HG03575 (cell line): ENCODE measurements around the gene COMMD9.

Experiments
- ATAC-seq: cut with Tn5 transposase; IDR thresholded peaks from one replicate; pipeline ENCODE4 v1.9.1; 2021; ENCODE audit not compliant: unreplicated experiment, insufficient number of reproducible peaks, low FRiP score; ENCODE audit errors: extremely low read depth

COMMD9 gene

GRCh38 chr11:36264011-36264972 lies 24.9 kb downstream of the COMMD9 start:
- no peak for ATAC-seq

GRCh38 chr11:36261094-36261493 lies 28.1 kb downstream of the COMMD9 start:
- ATAC-seq: no peak

GRCh38 chr11:36258730-36259360 lies 30.4 kb downstream of the COMMD9 start:
- no peak for ATAC-seq

- ATAC-seq: no peak
Measured at GRCh38 chr11:36257351-36257750, 31.9 kb downstream of the COMMD9 start.

GRCh38 chr11:36254713-36255112 lies 34.5 kb downstream of the COMMD9 start:
- ATAC-seq: no peak

GRCh38 chr11:36253238-36253637 lies 36.0 kb downstream of the COMMD9 start:
- no peak for ATAC-seq

- no peak for ATAC-seq
Measured at GRCh38 chr11:36251823-36252222, 37.4 kb downstream of the COMMD9 start.

- no peak for ATAC-seq
Measured at GRCh38 chr11:36249246-36249645, 40.0 kb downstream of the COMMD9 start.

- ATAC-seq: no peak
Measured at GRCh38 chr11:36248436-36248835, 40.8 kb downstream of the COMMD9 start.

- no peak for ATAC-seq
Measured at GRCh38 chr11:36247493-36247892, 41.7 kb downstream of the COMMD9 start.

GRCh38 chr11:36243641-36244040 lies 45.6 kb downstream of the COMMD9 start:
- ATAC-seq: no peak

- ATAC-seq: no peak
Measured at GRCh38 chr11:36241497-36241896, 47.7 kb downstream of the COMMD9 start.

- ATAC-seq: no peak
Measured at GRCh38 chr11:36240801-36241200, 48.4 kb downstream of the COMMD9 start.

- ATAC-seq: no peak
Measured at GRCh38 chr11:36240173-36240572, 49.1 kb downstream of the COMMD9 start.

- ATAC-seq: no peak
Measured at GRCh38 chr11:36239636-36240035, 49.6 kb downstream of the COMMD9 start.

- no peak for ATAC-seq
Measured at GRCh38 chr11:36238881-36239280, 50.3 kb downstream of the COMMD9 start.

GRCh38 chr11:36238036-36238631 lies 51.1 kb downstream of the COMMD9 start:
- no peak for ATAC-seq

- no peak for ATAC-seq
Measured at GRCh38 chr11:36237391-36237790, 51.8 kb downstream of the COMMD9 start.

GRCh38 chr11:36235750-36236149 lies 53.5 kb downstream of the COMMD9 start:
- no peak for ATAC-seq

- ATAC-seq: no peak
Measured at GRCh38 chr11:36234825-36235224, 54.4 kb downstream of the COMMD9 start.
